Activated naive CD8-positive, alpha-beta T cell (primary cell): ENCODE data around the gene OR4K13.

Experiments
- H3K27ac Mint-ChIP-seq: one replicate; pipeline ENCODE4 v1.8.0; 2021; ENCODE audit warnings: mixed read lengths
- H3K27me3 Mint-ChIP-seq: one replicate; pipeline ENCODE4 v1.8.0; 2021; ENCODE audit warnings: mixed read lengths
- H3K36me3 Mint-ChIP-seq: one replicate; pipeline ENCODE4 v1.8.0; 2021; ENCODE audit warnings: mixed read lengths
- H3K4me1 Mint-ChIP-seq: one replicate; pipeline ENCODE4 v1.8.0; 2021; ENCODE audit warnings: low read depth, mixed read lengths
- H3K4me3 Mint-ChIP-seq: one replicate; pipeline ENCODE4 v1.8.0; 2021; ENCODE audit warnings: mild to moderate bottlenecking, mixed read lengths
- H3K9me3 Mint-ChIP-seq: one replicate; pipeline ENCODE4 v1.8.0; 2021; ENCODE audit warnings: low read depth, mixed read lengths

OR4K13 gene, protein sequence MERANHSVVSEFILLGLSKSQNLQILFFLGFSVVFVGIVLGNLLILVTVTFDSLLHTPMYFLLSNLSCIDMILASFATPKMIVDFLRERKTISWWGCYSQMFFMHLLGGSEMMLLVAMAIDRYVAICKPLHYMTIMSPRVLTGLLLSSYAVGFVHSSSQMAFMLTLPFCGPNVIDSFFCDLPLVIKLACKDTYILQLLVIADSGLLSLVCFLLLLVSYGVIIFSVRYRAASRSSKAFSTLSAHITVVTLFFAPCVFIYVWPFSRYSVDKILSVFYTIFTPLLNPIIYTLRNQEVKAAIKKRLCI

DNA sequence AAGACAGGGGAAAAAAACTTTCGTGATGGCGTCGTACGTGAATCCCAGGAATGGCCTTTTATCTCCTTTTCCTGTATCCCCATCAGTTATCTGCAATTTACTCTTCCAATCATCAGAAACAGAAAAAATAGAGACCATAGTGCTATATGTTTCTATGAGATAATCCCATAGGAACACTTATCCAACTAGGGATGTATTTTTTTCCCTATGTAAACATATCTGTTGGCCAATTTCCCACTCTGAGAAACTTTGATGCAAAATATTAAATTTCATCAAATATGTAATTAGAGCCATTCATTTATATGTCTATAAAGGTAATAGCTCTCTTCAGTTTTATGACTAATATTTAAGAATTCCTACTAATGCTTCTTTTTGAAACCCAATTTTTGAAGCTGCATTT, at the start of gene OR4K13:
TSS of gene OR4K13 (minus strand) at position 101 of the 400 bp plus-strand sequence. CDS start 1,280 bp downstream, outside the sequence.
- Mint-ChIP-seq H3K9me3 (peaks cover 4% of the 10 kb centered on the region), H3K36me3 (no peaks in the 10 kb centered on the region), H3K27me3 (no peaks in the 10 kb centered on the region), H3K4me3 (no peak within 1 kb of the TSS), H3K27ac (no peak within 1 kb of the TSS), H3K4me1 (no peaks in the 10 kb centered on the region)

DNA sequence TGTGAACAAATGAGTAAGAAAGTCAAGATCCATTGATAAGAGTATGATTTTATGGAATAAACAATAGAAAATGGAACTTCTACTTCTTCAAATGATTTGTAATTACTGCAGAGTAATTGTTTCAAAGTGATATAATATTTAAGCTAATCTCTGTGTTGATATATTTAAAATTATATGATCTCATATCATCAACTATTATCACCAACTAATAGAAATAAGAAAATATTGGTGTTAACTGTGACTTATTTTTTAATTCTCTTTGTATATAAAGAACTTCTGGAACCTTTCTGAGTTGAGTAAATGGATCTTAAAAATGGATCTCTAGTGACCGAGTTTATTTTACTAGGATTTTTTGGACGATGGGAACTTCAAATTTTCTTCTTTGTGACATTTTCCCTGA, 23.9 kb upstream of the OR4K13 start, which contains the start of gene OR4L1:
TSS of gene OR4L1 (plus strand) at position 301 of the 400 bp plus-strand sequence. CDS start at position 301, 0 bp downstream.
- Mint-ChIP-seq H3K27me3 (peaks cover 2% of the 10 kb centered on the region), H3K27ac (no peak within 1 kb of the TSS), H3K36me3 (peaks cover 3% of the 10 kb centered on the region), H3K9me3 (no peaks in the 10 kb centered on the region), H3K4me1 (no peaks in the 10 kb centered on the region), H3K4me3 (no peak within 1 kb of the TSS)

DNA sequence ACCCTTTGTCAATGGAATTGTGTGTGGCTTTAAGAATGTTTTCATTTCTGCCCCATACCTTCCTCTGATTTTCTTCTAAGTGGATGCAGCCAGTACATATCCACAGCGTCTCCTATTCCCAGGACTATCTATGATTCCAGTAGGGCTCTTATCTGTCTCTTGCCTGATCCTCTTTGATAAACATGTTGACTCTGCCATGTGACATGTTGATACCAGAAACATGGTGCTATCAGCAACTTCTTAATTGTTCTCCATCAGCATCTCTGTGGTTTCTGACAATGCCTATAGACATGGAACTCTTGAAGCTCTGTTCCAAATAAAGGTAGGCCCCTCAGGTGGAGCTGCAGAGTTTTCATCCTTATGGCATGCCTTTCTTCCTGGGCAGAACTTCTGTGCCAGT, 12.4 kb upstream of the OR4K13 start:
- Mint-ChIP-seq H3K9me3 (no peaks in the 10 kb centered on the region), H3K27ac (no peak overlapping the region), H3K27me3 (peaks cover 8% of the 10 kb centered on the region), H3K4me3 (no peak overlapping the region), H3K4me1 (no peaks in the 10 kb centered on the region), H3K36me3 (peaks cover 2% of the 10 kb centered on the region)

DNA sequence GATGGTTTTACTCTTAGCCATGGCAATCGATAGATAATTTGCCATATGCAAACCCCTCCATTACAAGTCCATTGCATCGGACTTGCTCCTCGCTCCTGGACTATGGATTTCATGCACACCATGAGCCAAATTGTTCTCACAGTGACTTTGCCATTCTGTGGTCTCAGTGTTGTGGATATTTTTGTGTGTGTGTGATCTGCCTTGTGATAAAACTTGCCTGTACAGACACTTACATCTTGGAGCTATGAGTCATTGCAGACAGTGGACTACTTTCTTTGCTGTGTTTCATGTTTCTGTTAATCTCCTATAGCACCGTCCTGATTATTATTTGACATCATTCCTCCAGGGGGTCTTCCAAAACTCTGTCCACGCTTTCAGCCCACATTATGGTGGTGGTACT, 8.4 kb upstream of the OR4K13 start:
- Mint-ChIP-seq H3K27me3 (peaks cover 9% of the 10 kb centered on the region), H3K27ac (no peak overlapping the region), H3K4me3 (no peak overlapping the region), H3K4me1 (no peaks in the 10 kb centered on the region), H3K9me3 (no peaks in the 10 kb centered on the region), H3K36me3 (peaks cover 5% of the 10 kb centered on the region)

DNA sequence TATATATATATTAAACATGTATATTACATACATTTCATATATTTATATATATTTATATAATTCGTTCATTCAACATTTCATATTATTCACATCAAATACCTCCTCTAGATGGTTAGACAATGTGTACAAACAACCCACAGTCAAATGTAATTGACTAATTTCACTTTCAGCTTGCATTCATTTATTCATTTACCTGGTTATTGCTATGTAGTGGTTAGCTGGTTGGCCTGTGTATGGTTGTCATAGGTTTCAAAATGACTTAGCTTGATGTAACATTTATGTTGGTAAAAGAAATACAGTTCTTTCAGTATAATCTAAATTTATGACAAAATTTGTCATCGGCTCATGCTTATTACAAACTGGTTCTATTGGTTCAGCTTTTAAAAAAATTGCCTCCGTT, 389 bp downstream of the OR4K13 start:
- H3K9me3 Mint-ChIP-seq = peaks cover 4% of the 10 kb centered on the region
- no peaks in the 10 kb centered on the region for H3K4me1 Mint-ChIP-seq
- no peaks in the 10 kb centered on the region for H3K36me3 Mint-ChIP-seq
- H3K27ac Mint-ChIP-seq = no peak overlapping the region
- no peaks in the 10 kb centered on the region for H3K27me3 Mint-ChIP-seq
- no peak overlapping the region for H3K4me3 Mint-ChIP-seq

DNA sequence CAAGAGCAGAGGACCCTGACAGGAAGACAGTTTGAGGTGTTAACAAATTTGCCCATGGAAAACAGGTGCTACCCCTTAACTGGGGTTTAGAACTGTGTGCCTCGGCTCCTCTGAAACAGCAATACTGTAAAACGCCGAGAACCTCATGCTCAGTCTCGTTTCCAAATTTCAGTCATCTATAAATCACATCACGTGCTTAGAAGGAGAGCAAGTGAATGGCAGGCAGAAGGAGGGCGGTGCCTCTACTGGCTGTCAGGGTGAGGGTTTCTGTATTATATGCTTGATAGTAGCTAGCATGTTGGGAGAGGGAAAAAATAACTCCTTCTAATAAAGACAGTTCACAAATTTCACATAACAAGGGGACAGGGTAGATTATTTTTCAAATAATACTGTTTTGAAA, 4.8 kb downstream of the OR4K13 start:
- peaks cover 1% of the 10 kb centered on the region for H3K4me1 Mint-ChIP-seq
- no peak overlapping the region for H3K4me3 Mint-ChIP-seq
- no peak overlapping the region for H3K27ac Mint-ChIP-seq
- no peaks in the 10 kb centered on the region for H3K9me3 Mint-ChIP-seq
- H3K36me3 Mint-ChIP-seq = no peaks in the 10 kb centered on the region
- H3K27me3 Mint-ChIP-seq = no peaks in the 10 kb centered on the region

DNA sequence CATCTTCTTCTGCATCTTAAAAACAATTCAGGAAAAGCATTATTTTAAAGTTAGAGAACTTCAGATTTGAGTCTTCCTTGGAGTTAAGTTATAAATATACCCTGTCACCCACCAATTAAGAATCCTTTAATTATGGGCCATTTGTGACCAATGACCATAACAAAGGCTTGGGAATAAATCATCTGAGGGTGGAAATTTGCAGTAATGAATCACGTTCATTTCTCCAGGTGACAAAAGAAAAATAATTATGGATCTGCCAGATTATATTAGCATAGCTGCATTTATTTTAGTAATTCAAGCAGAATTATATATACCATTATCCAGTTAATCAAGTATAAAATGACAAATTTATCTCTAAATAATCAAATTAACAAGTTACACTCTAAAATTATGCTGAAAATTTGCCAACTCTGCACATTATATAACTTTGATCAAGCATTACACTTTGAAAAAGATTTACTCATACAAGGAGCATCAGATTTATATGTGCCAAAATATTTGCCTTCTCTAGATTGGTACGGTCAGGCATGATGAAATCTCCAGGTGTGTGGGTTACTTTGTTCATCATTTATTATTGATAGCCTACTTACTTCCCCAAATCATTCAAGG, 16.5 kb downstream of the OR4K13 start, which contains the start of gene OR4K14:
TSS of gene OR4K14 (minus strand) at position 51 of the 609 bp plus-strand sequence. CDS start 4,114 bp downstream, outside the sequence.
- Mint-ChIP-seq H3K4me1 (no peaks in the 10 kb centered on the region), H3K9me3 (peaks cover 3% of the 10 kb centered on the region), H3K36me3 (no peaks in the 10 kb centered on the region), H3K4me3 (no peak within 1 kb of the TSS), H3K27me3 (peaks cover 2% of the 10 kb centered on the region), H3K27ac (no peak within 1 kb of the TSS)

DNA sequence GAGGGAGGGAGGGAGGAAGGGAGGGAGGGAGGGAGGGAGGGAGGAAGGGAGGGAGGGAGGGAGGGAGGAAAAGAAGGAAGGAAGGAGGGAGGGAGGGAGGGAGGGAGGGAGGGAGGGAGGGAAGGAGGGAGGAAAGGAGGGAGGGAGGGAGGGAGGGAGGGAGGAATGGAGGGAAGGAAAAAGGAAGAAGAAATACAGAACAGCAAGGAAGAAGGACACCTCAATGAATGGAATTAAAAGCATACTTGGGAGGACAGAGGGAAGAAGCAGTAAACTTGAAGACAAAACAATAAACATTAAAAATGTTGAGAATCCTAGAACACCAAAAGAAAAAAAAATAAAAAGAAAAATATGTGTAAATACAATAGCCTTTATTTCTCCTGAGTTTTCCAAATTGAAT, 27.7 kb downstream of the OR4K13 start:
- H3K27ac Mint-ChIP-seq = no peak overlapping the region
- H3K27me3 Mint-ChIP-seq = no peaks in the 10 kb centered on the region
- H3K4me1 Mint-ChIP-seq = no peaks in the 10 kb centered on the region
- H3K4me3 Mint-ChIP-seq = no peak overlapping the region
- peaks cover 11% of the 10 kb centered on the region for H3K9me3 Mint-ChIP-seq
- H3K36me3 Mint-ChIP-seq = no peaks in the 10 kb centered on the region

DNA sequence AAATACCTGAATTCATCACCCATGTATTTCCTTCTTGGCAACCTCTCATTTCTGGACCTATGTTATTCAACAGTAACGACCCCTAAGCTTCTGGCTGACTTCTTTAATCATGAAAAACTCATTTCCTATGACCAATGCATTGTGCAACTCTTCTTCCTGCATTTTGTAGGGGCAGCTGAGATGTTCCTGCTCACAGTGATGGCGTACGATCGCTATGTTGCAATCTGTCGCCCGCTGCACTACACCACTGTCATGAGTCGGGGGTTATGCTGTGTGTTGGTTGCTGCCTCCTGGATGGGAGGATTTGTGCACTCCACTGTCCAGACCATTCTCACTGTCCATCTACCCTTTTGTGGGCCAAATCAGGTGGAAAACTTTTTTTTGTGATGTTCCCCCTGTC, 33.5 kb downstream of the OR4K13 start:
- peaks cover 6% of the 10 kb centered on the region for H3K36me3 Mint-ChIP-seq
- H3K27me3 Mint-ChIP-seq = peaks cover 2% of the 10 kb centered on the region
- no peaks in the 10 kb centered on the region for H3K4me1 Mint-ChIP-seq
- no peak overlapping the region for H3K27ac Mint-ChIP-seq
- no peaks in the 10 kb centered on the region for H3K9me3 Mint-ChIP-seq
- no peak overlapping the region for H3K4me3 Mint-ChIP-seq

DNA sequence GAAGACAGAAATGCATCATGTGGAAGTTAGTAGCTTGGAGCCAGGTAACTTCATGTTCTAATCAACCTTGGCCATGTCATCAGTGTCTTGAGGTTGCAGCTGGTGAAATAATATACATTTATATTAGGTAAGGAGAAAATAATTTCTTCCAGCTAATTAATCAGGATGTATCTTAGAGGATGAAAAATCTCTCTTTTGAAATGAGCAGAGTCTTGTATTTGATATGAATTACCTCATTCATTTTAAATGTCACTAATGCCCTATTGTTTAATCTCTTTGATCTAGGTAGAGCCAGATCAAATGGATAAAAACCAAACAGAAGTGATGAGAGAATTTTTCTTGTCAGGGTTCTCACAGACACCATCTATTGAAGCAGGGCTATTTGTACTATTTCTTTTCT, 34.0 kb downstream of the OR4K13 start, which contains the start of gene OR4Q2:
TSS of gene OR4Q2 (plus strand) at position 301 of the 400 bp plus-strand sequence.
- H3K4me3 Mint-ChIP-seq = no peak within 1 kb of the TSS
- H3K27ac Mint-ChIP-seq = no peak within 1 kb of the TSS
- no peaks in the 10 kb centered on the region for H3K9me3 Mint-ChIP-seq
- H3K27me3 Mint-ChIP-seq = peaks cover 2% of the 10 kb centered on the region
- peaks cover 6% of the 10 kb centered on the region for H3K36me3 Mint-ChIP-seq
- no peaks in the 10 kb centered on the region for H3K4me1 Mint-ChIP-seq

DNA sequence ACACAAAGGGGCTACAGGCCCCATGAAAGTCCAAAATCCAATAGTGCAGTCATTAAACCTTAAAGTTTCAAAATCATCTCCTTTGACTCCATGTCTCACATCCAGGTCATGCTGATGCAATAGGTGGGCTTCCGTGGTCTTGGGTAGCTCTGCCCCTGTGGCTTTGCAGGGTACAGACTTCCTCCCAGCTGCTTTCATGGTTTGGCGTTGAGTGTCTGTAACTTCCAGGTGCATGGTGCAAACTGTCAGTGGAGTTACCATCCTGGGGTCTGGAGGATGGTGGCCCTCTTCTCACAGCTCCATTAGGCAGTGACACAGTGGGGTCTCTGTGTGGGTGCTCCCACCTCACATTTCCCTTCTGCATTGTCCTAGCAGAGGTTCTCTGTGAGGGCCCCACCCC, 42.4 kb downstream of the OR4K13 start:
- Mint-ChIP-seq H3K27me3 (no peaks in the 10 kb centered on the region), H3K4me3 (no peak overlapping the region), H3K27ac (no peak overlapping the region), H3K36me3 (peaks cover 7% of the 10 kb centered on the region), H3K4me1 (peaks cover 3% of the 10 kb centered on the region), H3K9me3 (peaks cover 11% of the 10 kb centered on the region)
